ENCODE data around the gene ZFP36L1. TPM values are rescaled to one million over a fixed set of nuclear protein-coding genes. Genes with fewer than 3 reads are reported as not detected.

Gene ZFP36L1
- total RNA-seq, 1 donor from 2014 or later = 884 TPM

- CTCF ChIA-PET = no interaction called here
- no peak overlapping the region for H3K27ac Mint-ChIP-seq
- no peaks in the 10 kb centered on the region for H3K27me3 Mint-ChIP-seq
Observed at GRCh38 chr14:68836082-68836481, 43.2 kb upstream of the ZFP36L1 start.

GRCh38 chr14:68834816-68835215 lies 41.9 kb upstream of the ZFP36L1 start:
- ATAC-seq (ENCODE audit: low read depth) = peak; percentile 67

More at GRCh38 chr14:68836082-68836481, 43.2 kb upstream of the ZFP36L1 start:
- no peak for DNase-seq
- intact Hi-C loops (cut with micrococcal nuclease) = no loop called here
- H3K4me3 Mint-ChIP-seq = no peak overlapping the region
- H3K4me1 Mint-ChIP-seq = peaks cover 21% of the 10 kb centered on the region
- peaks cover 21% of the 10 kb centered on the region for H3K9me3 Mint-ChIP-seq
- no peak for ATAC-seq (ENCODE audit: low read depth)
- POLR2A ChIA-PET = no interaction called here
- no peak for TF ChIP-seq CTCF (IDR thresholded peaks at IDR 0.05)
- H3K36me3 Mint-ChIP-seq (ENCODE audit: low read depth) = peaks cover 5% of the 10 kb centered on the region

GRCh38 chr14:68828698-68829097 lies 35.8 kb upstream of the ZFP36L1 start:
- Mint-ChIP-seq H3K4me1 (peaks cover 17% of the 10 kb centered on the region), H3K4me3 (no peak overlapping the region), H3K36me3 (ENCODE audit: low read depth) (no peaks in the 10 kb centered on the region), H3K27ac (no peak overlapping the region), H3K9me3 (peaks cover 2% of the 10 kb centered on the region), H3K27me3 (no peaks in the 10 kb centered on the region)
- ATAC-seq (ENCODE audit: low read depth) (no peak), DNase-seq (no peak)
- ChIA-PET CTCF (interaction anchor here (3.0 kb wide), 1 partner anchor 15 kb away, joined by 10 read pairs; no protein-coding TSS in a partner anchor), POLR2A (no interaction called here)
- intact Hi-C loops (cut with micrococcal nuclease) = no loop called here
- TF ChIP-seq CTCF (IDR thresholded peaks at IDR 0.05) = no peak

More at GRCh38 chr14:68834816-68835215, 41.9 kb upstream of the ZFP36L1 start:
- intact Hi-C loops (cut with micrococcal nuclease) = no loop called here
- DNase-seq = no peak
- CTCF ChIA-PET = interaction anchor here (1.0 to 1.3 kb wide), 3 partner anchors 10 to 28 kb away, joined by 3 read pairs; no protein-coding TSS in a partner anchor
- Mint-ChIP-seq H3K27ac (no peak overlapping the region), H3K9me3 (peaks cover 21% of the 10 kb centered on the region), H3K36me3 (ENCODE audit: low read depth) (peaks cover 5% of the 10 kb centered on the region), H3K27me3 (no peaks in the 10 kb centered on the region), H3K4me1 (peaks cover 18% of the 10 kb centered on the region), H3K4me3 (no peak overlapping the region)
- POLR2A ChIA-PET = interaction anchor here (0.6 to 1.1 kb wide), 3 partner anchors 39 to 550 kb away, joined by 4 to 7 read pairs (median 5); partner anchors contain the start of gene ZFP36L1
- no peak for TF ChIP-seq CTCF (IDR thresholded peaks at IDR 0.05)

- H3K27me3 Mint-ChIP-seq = no peaks in the 10 kb centered on the region
- TF ChIP-seq CTCF (IDR thresholded peaks at IDR 0.05) = no peak
- no peaks in the 10 kb centered on the region for H3K36me3 Mint-ChIP-seq (ENCODE audit: low read depth)
- ChIA-PET POLR2A (interaction anchor here (0.7 to 1.3 kb wide), 3 partner anchors 18 to 542 kb away, joined by 3 to 9 read pairs (median 3); no protein-coding TSS in a partner anchor), CTCF (interaction anchor here (0.8 to 5.4 kb wide), 9 partner anchors 8 to 943 kb away, joined by 3 to 26 read pairs (median 5); no protein-coding TSS in a partner anchor)
- DNase-seq (no peak), ATAC-seq (ENCODE audit: low read depth) (no peak)
- no peaks in the 10 kb centered on the region for H3K9me3 Mint-ChIP-seq
- peaks cover 42% of the 10 kb centered on the region for H3K4me1 Mint-ChIP-seq
- H3K27ac Mint-ChIP-seq = no peak overlapping the region
- H3K4me3 Mint-ChIP-seq = no peak overlapping the region
- intact Hi-C loops (cut with micrococcal nuclease) = no loop called here
Observed at GRCh38 chr14:68825729-68826128, 32.9 kb upstream of the ZFP36L1 start.

- no peak for TF ChIP-seq CTCF (IDR thresholded peaks at IDR 0.05)
- H3K36me3 Mint-ChIP-seq (ENCODE audit: low read depth) = no peaks in the 10 kb centered on the region
- H3K4me3 Mint-ChIP-seq = no peak overlapping the region
- CTCF ChIA-PET = interaction anchor here (0.7 to 5.4 kb wide), 11 partner anchors 9 to 942 kb away, joined by 3 to 26 read pairs (median 4); no protein-coding TSS in a partner anchor
- DNase-seq (no peak), ATAC-seq (ENCODE audit: low read depth) (no peak)
- H3K27ac Mint-ChIP-seq = no peak overlapping the region
- H3K4me1 Mint-ChIP-seq = peaks cover 50% of the 10 kb centered on the region
- intact Hi-C loops (cut with micrococcal nuclease) = no loop called here
- H3K9me3 Mint-ChIP-seq = no peaks in the 10 kb centered on the region
- POLR2A ChIA-PET = interaction anchor here (0.9 to 1.7 kb wide), 7 partner anchors 9 to 541 kb away, joined by 3 to 9 read pairs (median 3); partner anchors contain the start of gene ZFP36L1
- no peaks in the 10 kb centered on the region for H3K27me3 Mint-ChIP-seq
Observed at GRCh38 chr14:68824517-68825347, 31.9 kb upstream of the ZFP36L1 start.
